D341Med (cell line): ENCODE results near the gene HDGFL3.
"Not testable (repeated sequence)": the region's sequence is repeated elsewhere in the genome, so short reads cannot be mapped to it uniquely, and the experiment has no call there.

Experiments
- DNase-seq: peaks from one replicate; pipeline ENCODE4 v3.0.0; 2012; ENCODE audit warnings: low spot score

HDGFL3 gene

GRCh38 chr15:83100097-83100646, 107.5 kb downstream of the HDGFL3 start:
- no peak for DNase-seq

- no peak for DNase-seq
These were observed 108.3 kb downstream of the HDGFL3 start for GRCh38 chr15:83099290-83099689.

GRCh38 chr15:83098079-83098478, 109.5 kb downstream of the HDGFL3 start:
- DNase-seq = no peak

GRCh38 chr15:83094583-83094982, 113.0 kb downstream of the HDGFL3 start:
- no peak for DNase-seq

GRCh38 chr15:83092309-83092976, 115.2 kb downstream of the HDGFL3 start:
- DNase-seq = no peak

- not testable (repeated sequence) for DNase-seq
These were observed 115.7 kb downstream of the HDGFL3 start for GRCh38 chr15:83091965-83092308.

- no peak for DNase-seq
These were observed 117.2 kb downstream of the HDGFL3 start for GRCh38 chr15:83090465-83090864.

GRCh38 chr15:83088876-83089275, 118.7 kb downstream of the HDGFL3 start:
- DNase-seq = no peak

- DNase-seq = no peak
These were observed 120.0 kb downstream of the HDGFL3 start for GRCh38 chr15:83087576-83087975.

GRCh38 chr15:83085864-83086552, 121.6 kb downstream of the HDGFL3 start:
- not testable (repeated sequence) for DNase-seq

- DNase-seq = not testable (repeated sequence)
These were observed 122.2 kb downstream of the HDGFL3 start for GRCh38 chr15:83085461-83085860.

GRCh38 chr15:83082730-83083386, 124.8 kb downstream of the HDGFL3 start:
- no peak for DNase-seq

GRCh38 chr15:83081256-83082014, 126.2 kb downstream of the HDGFL3 start:
- DNase-seq = no peak

- DNase-seq = no peak
These were observed 128.9 kb downstream of the HDGFL3 start for GRCh38 chr15:83078712-83079111.
